ENCODE measurements around the gene FTO.

FTO gene

GRCh38 chr16:54156349-54156748 lies 452.4 kb downstream of the FTO start:
- no peak for DNase-seq (ENCODE audit: low read depth in 2 of 2)

DNA sequence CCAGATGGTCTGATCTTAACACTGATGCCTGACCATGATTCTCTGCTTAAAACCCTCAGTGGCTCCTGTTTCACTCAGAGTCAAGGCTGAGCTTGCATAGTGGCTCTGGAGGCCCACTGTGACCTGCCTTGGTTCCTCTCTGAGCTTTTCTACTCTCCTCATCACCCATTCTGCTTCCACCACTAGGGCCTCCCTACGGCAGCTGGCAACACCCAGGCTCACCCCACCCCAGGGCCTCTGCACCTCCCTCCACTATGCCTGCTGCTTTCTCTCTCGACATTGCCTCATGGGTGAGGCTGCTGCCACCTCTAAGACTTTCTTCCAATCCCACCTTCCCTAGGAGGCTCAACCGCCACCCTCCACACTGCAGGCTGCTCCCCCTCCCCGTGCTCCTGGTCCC lies 455.0 kb downstream of the FTO start:
- DNase-seq (ENCODE audit: low read depth in 2 of 2) = no peak

- no peak for DNase-seq (ENCODE audit: low read depth in 2 of 2)
These were observed 455.6 kb downstream of the FTO start for GRCh38 chr16:54159490-54160080.

- no peak for DNase-seq (ENCODE audit: low read depth in 2 of 2)
These were observed 456.4 kb downstream of the FTO start for GRCh38 chr16:54160252-54160860.

DNA sequence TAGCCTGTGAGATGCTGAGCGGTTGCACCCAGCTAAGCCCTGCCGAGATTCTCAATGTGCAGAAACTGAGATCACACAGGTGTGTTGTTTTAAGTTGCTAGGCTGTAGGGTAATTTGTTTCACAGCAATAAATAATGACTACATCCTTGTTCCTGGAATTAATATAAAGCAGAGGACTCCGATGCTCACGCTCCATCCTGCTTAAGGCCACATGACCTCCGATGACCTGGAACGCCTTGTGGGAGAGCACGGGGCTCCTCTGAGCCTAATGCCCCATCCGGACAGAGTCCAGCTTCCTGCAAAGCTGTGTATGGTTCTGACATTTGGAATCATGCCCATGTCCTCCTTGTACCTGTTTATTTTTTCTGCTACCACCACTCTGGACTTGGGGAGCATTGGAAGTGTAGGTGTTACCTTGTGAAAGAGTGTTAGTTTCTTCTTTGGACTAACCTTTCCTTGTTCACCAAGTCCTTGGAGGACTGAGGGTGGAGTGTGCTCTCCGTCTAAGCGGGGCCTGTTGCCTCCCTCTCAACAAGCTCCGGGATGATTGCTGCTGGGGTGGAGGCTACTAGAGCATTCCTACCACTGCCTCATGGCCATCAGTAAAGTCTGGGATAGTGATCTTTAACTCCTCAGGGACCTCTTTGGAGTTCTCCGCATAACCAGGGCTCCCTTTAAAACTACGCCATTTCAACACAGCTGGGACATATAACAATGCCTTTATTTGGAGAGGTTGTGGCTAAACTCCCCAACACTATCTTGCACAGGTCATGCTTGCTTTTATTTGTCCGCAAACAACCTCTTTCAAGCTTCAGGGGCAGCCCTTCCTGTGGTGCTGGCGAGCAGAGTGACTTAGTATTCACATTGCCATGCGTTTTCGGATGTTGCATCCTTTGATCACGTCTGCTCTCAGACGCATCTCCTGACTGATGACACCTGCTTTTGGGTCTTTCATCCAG lies 457.3 kb downstream of the FTO start:
- DNase-seq (ENCODE audit: low read depth in 2 of 2) = no peak

- DNase-seq (ENCODE audit: low read depth in 2 of 2) = no peak
These were observed 459.4 kb downstream of the FTO start for GRCh38 chr16:54163197-54163843.

- DNase-seq (ENCODE audit: low read depth in 2 of 2) = no peak
These were observed 460.8 kb downstream of the FTO start for GRCh38 chr16:54164789-54165173.

DNA sequence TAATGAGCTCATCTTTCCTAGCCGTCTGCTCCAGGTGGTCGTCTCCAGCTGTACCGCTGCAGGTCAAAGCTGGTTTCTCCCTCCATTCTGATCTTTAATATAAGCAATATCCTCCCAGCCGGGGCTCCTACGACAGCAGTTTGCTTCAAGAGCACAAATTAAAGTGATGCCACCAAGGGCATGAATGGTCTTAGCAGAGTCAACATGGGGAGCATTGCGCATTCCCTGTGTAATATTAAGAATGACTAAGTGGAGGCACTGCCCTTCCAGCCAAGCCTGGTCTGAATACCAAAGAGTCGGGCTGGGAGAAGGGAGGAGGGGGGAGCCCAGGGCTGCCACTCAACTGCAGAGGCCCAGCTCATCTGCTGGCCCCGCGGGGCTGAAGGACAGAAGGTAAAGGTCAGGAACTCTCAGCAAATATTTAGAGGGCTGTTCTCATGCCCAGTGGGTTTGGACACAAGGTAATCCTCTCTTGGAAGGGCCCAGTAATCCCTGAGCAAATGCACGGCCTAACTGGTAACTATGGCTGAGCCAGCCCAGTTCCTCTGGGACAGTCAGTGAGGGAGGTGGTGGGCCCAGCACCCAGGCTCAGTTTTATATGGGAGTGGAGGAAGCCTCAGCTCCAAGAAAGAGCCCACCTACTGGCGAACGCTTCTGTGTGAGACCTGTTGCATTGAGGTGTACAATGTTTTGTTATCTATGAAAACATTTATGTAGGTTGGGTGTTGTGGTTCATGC lies 461.4 kb downstream of the FTO start:
- DNase-seq (ENCODE audit: low read depth in 2 of 2) = no peak

- no peak for DNase-seq (ENCODE audit: low read depth in 2 of 2)
These were observed 462.2 kb downstream of the FTO start for GRCh38 chr16:54165912-54166865.

- no peak for DNase-seq (ENCODE audit: low read depth in 2 of 2)
These were observed 465.2 kb downstream of the FTO start for GRCh38 chr16:54169112-54169511.

- no peak for DNase-seq (ENCODE audit: low read depth in 2 of 2)
These were observed 467.9 kb downstream of the FTO start for GRCh38 chr16:54171626-54172537.

DNA sequence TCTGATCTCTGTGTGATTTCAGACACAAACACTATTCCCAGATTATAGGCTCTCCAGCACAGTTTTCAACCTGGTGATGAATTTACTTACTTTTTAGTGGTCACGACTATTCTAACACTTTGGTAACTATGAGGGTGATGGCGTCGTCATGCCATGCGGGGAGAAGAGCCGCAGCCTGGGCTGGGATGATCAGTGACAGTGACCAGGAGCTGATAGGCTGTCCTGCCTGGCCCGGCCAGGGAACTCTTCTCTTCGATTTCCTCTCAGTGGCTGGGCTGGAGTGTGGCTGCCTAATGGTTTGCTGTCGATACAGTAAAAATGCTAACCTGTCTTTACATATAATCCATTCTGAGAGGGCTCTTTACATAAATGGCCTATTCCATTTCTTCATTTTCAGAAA lies 469.5 kb downstream of the FTO start:
- no peak for DNase-seq (ENCODE audit: low read depth in 2 of 2)

GRCh38 chr16:54174201-54174600 lies 470.2 kb downstream of the FTO start:
- DNase-seq (ENCODE audit: low read depth in 2 of 2) = no peak

GRCh38 chr16:54174750-54175149 lies 470.8 kb downstream of the FTO start:
- no peak for DNase-seq (ENCODE audit: low read depth in 2 of 2)

- no peak for DNase-seq (ENCODE audit: low read depth in 2 of 2)
These were observed 471.2 kb downstream of the FTO start for GRCh38 chr16:54175169-54175551.

DNA sequence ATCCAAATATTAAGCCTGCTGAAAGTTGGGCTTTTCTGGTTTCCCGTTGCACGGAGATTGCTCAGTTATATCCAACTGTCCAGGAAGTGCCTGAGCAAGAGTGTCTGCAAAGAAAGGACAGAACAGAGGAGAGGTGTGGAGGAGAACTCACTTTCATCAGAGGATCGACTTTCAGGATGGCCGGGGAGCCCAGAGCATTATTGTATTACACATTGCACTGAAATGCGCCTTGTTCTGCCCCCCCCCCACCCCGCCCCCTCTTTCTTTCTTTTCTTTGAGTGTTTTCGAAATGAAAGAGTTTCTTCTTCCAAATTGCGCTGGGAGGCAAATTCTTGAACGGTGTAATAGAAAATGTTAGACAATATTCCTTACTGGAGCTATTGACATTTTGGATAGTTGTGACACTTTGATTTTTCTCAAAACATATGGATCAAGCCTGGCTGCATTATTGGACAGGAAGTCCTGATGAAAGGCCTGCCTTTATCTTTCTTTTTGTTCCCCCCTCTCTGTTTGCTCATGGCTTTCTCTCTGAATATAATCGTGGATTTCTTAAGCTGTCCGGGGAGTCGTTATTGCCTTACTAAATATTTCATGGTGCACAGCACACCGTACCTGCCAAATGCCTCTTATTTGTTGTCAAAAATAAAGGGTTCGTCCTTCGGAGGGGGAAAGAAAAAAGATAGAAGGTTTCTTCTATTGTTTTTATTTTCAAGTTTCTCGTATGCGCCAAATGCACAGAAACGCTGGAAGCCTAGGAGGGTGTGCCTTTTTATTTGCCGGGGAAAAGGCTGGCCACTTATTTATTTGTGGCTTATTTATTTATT lies 471.8 kb downstream of the FTO start:
- no peak for DNase-seq (ENCODE audit: low read depth in 2 of 2)

DNA sequence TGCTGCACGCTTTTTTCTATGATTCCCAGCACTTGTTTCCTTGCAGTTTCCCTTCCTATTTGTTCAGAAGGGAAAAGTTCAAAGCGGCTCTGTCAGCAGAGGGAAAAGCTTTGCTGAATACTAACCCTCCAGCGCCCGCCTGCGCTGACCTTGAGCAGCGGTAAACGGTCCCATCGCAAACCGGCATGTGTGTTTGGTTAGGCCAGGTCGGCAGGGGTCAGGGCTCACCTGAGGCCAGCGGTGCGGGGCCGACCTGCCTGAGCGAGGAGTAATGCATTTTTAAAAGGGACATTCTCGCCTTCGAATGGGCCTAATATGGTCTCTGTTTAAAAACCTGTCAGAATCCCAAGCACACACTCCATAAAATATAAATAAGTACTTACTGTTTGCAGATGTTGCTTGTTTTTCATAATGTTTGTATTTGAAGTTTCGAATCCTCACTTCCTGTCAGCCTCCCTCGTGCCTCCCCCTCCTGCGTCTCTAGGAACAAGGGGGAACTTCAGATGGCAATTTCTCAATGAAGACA lies 472.5 kb downstream of the FTO start:
- DNase-seq (ENCODE audit: low read depth in 2 of 2) = no peak

Data from stimulated activated CD4-positive, alpha-beta T cell treated with anti-CD3 and anti-CD28 coated beads, Interleukin-15, amount 100 ng/mL, for 48 hours (primary cell).